H1 (cell line): ENCODE results near the gene LRRC46. TPM values are rescaled to one million over a fixed set of nuclear protein-coding genes. Genes with fewer than 3 reads are reported as not detected.

Experiments
- CTCF ChIA-PET: fragments of 300-600 bp; sonication (Branson Sonifier 250); formaldehyde crosslinking; loops from one replicate; lab custom pipeline; 2021; ENCODE audit not compliant: partially characterized antibody; lab: Charles Lee
- POLR2A ChIA-PET: fragments of 300-600 bp; sonication (Branson Sonifier 250); formaldehyde crosslinking; loops from one replicate; lab custom pipeline; 2021; ENCODE audit warnings: inconsistent platforms; ENCODE audit not compliant: partially characterized antibody; lab: Charles Lee
- DNase-seq, 2 experiments: peaks; one replicate each; pipeline versions ENCODE4 v3.0.0 to v3.0.0-alpha.2; 2010 to 2022; ENCODE audit warnings: low spot score in 2 of 2, low read depth in 1 of 2, mixed read lengths in 1 of 2
- FAIRE-seq: peaks from 2 replicates; lab custom pipeline; 2011; peaks lifted over from hg19 to GRCh38; lab: Jason Lieb, UNC
- H2AFZ ChIP-seq: 2 replicates; pipeline ENCODE4 v1.8.1; 2012; ENCODE audit warnings: low read length, inconsistent platforms
- H2AK5ac ChIP-seq: 2 replicates; pipeline ENCODE4 v1.6.1; 2013; ENCODE audit warnings: low read depth, low read length
- H2BK120ac ChIP-seq: replicated peaks from 2 replicates; pipeline ENCODE3; 2013; ENCODE audit warnings: low read depth, low read length, inconsistent platforms
- H2BK12ac ChIP-seq: 2 replicates; pipeline ENCODE4 v1.6.1; 2013; ENCODE audit warnings: low read depth, low read length
- H2BK15ac ChIP-seq: 2 replicates; pipeline ENCODE4 v1.6.1; 2013; ENCODE audit warnings: low read length
- H2BK20ac ChIP-seq: 2 replicates; pipeline ENCODE4 v1.6.1; 2013; ENCODE audit warnings: low read length
- H2BK5ac ChIP-seq: 2 replicates; pipeline ENCODE4 v1.6.1; 2013; ENCODE audit warnings: low read depth, low read length
- H3K14ac ChIP-seq: 2 replicates; pipeline ENCODE4 v1.6.1; 2013; ENCODE audit warnings: inconsistent platforms; ENCODE audit not compliant: insufficient read length
- H3K18ac ChIP-seq: 2 replicates; pipeline ENCODE4 v1.6.1; 2013; ENCODE audit warnings: low read length; ENCODE audit errors: extremely low read depth
- H3K23ac ChIP-seq: 2 replicates; pipeline ENCODE4 v1.6.1; 2013; ENCODE audit warnings: inconsistent platforms; ENCODE audit not compliant: insufficient read length
- H3K23me2 ChIP-seq: 2 replicates; pipeline ENCODE4 v1.6.1; 2013; ENCODE audit warnings: low read depth, low read length
- H3K27ac ChIP-seq: 2 replicates; pipeline ENCODE4 v1.6.1; 2011; ENCODE audit warnings: low read depth, low read length, inconsistent platforms
- H3K27me3 ChIP-seq, 4 experiments: replicated peaks in 1 of 4; 1 replicate in 1 of 4; 2 replicates in 3 of 4; pipeline versions ENCODE4 v1.6.1 to v1.8.1; 2011 to 2013; ENCODE audit warnings: low read length in 3 of 4, mild to moderate bottlenecking in 3 of 4, inconsistent platforms in 2 of 4, mixed read lengths in 2 of 4, moderate library complexity in 1 of 4; ENCODE audit not compliant: control insufficient read depth in 3 of 4, insufficient read depth in 3 of 4; ENCODE audit errors: extremely low read depth in 1 of 4
- H3K36me3 ChIP-seq, 4 experiments: 2 replicates each; pipeline versions ENCODE4 v1.6.1 to v1.8.1; 2011 to 2013; ENCODE audit warnings: mild to moderate bottlenecking in 4 of 4, low read length in 3 of 4, moderate library complexity in 2 of 4, control low read depth in 1 of 4, inconsistent platforms in 1 of 4; ENCODE audit not compliant: insufficient read depth in 4 of 4, control insufficient read depth in 2 of 4
- H3K4ac ChIP-seq: replicated peaks from 2 replicates; pipeline ENCODE3; 2013; ENCODE audit warnings: low read length, low read depth, mixed read lengths, inconsistent platforms; ENCODE audit not compliant: insufficient read length
- H3K4me1 ChIP-seq, 4 experiments: replicated peaks in 1 of 4; 1 replicate in 1 of 4; 2 replicates in 3 of 4; pipeline versions ENCODE4 v1.6.1 to v1.8.1; 2011 to 2013; ENCODE audit warnings: low read length in 3 of 4, inconsistent platforms in 2 of 4, mixed read lengths in 1 of 4; ENCODE audit not compliant: insufficient read depth in 4 of 4, control insufficient read depth in 3 of 4
- H3K4me2 ChIP-seq, 2 experiments: 2 replicates each; pipeline versions ENCODE4 v1.6.1 to v1.8.1; 2011 to 2013; ENCODE audit warnings: low read depth in 2 of 2, low read length in 2 of 2, control low read depth in 1 of 2, inconsistent platforms in 1 of 2, mild to moderate bottlenecking in 1 of 2; ENCODE audit not compliant: insufficient read depth in 1 of 2
- H3K4me3 ChIP-seq, 4 experiments: fragments of 200-600, 300-600 bp in 1 of 4; sonication (generic), shearing (Covaris generic), sonication (Bioruptor Twin) in 1 of 4; 2 replicates each; pipeline versions ENCODE4 v1.5.1 to v1.8.1; 2011 to 2016; ENCODE audit warnings: low read length in 4 of 4, low read depth in 3 of 4, control low read depth in 2 of 4, inconsistent platforms in 2 of 4, mild to moderate bottlenecking in 2 of 4, mixed read lengths in 1 of 4, moderate library complexity in 1 of 4; ENCODE audit not compliant: insufficient read depth in 2 of 4; ENCODE audit errors: extremely low read depth in 1 of 4
- H3K56ac ChIP-seq: replicated peaks from 2 replicates; pipeline ENCODE3; 2013; ENCODE audit warnings: low read depth, mild to moderate bottlenecking, mixed read lengths, low read length, inconsistent platforms; ENCODE audit not compliant: insufficient read length
- H3K79me1 ChIP-seq: 2 replicates; pipeline ENCODE4 v1.6.1; 2013; ENCODE audit warnings: low read depth, low read length, control low read depth
- H3K79me2 ChIP-seq, 2 experiments: 2 replicates each; pipeline versions ENCODE4 v1.6.1 to v1.8.1; 2012 to 2013; ENCODE audit warnings: low read length in 2 of 2, mild to moderate bottlenecking in 2 of 2, inconsistent platforms in 1 of 2; ENCODE audit not compliant: insufficient read depth in 2 of 2, control insufficient read depth in 1 of 2
- H3K9ac ChIP-seq, 4 experiments: replicated peaks in 1 of 4; 1 replicate in 1 of 4; 2 replicates in 3 of 4; pipeline versions ENCODE4 v1.6.1 to v1.8.1; 2011 to 2013; ENCODE audit warnings: low read depth in 3 of 4, low read length in 3 of 4, control low read depth in 2 of 4, mild to moderate bottlenecking in 2 of 4, moderate library complexity in 2 of 4, inconsistent platforms in 1 of 4; ENCODE audit errors: extremely low read depth in 1 of 4
- H3K9me3 ChIP-seq, 2 experiments: 2 replicates each; pipeline versions ENCODE4 v1.6.1 to v1.8.1; 2012 to 2013; ENCODE audit warnings: mild to moderate bottlenecking in 2 of 2, moderate library complexity in 2 of 2, control low read depth in 1 of 2, inconsistent platforms in 1 of 2, low read depth in 1 of 2, low read length in 1 of 2, mixed read lengths in 1 of 2; ENCODE audit not compliant: insufficient read depth in 2 of 2
- H4K20me1 ChIP-seq, 2 experiments: replicated peaks in 1 of 2; 2 replicates each; pipeline versions ENCODE3 to v1.8.1; 2011 to 2013; ENCODE audit warnings: inconsistent platforms in 2 of 2, low read length in 2 of 2, mild to moderate bottlenecking in 1 of 2; ENCODE audit not compliant: insufficient read depth in 2 of 2, control insufficient read depth in 1 of 2
- H4K5ac ChIP-seq: 2 replicates; pipeline ENCODE4 v1.6.1; 2013; ENCODE audit warnings: low read length, low read depth, mixed read lengths, inconsistent platforms; ENCODE audit not compliant: insufficient read length
- H4K8ac ChIP-seq: 2 replicates; pipeline ENCODE4 v1.8.0; 2013; ENCODE audit warnings: mild to moderate bottlenecking, moderate library complexity, low read length, inconsistent platforms; ENCODE audit not compliant: insufficient read depth; ENCODE audit errors: extremely low read depth
- H4K91ac ChIP-seq: replicated peaks from 2 replicates; pipeline ENCODE3; 2013; ENCODE audit warnings: low read length, mixed read lengths, inconsistent platforms; ENCODE audit not compliant: insufficient read length
- BRCA1 ChIP-seq: IDR thresholded peaks from 2 replicates; pipeline ENCODE4 v1.6.1; 2012; ENCODE audit warnings: low read depth, low read length, improper control_type of control experiment
- CBX5 ChIP-seq: fragments of 300-800, 300-1000 bp; sonication (generic); IDR thresholded peaks from 2 replicates; pipeline ENCODE4 v1.7.1; 2016; ENCODE audit warnings: antibody characterized with exemption, low read length, low read depth
- NANOG ChIP-seq: IDR thresholded peaks from 2 replicates; pipeline ENCODE4 v1.6.1; 2011; ENCODE audit warnings: low read length, low read depth, mild to moderate bottlenecking, inconsistent platforms; ENCODE audit not compliant: insufficient read depth, poor library complexity, severe bottlenecking
- RBBP5 ChIP-seq: IDR thresholded peaks from 2 replicates; pipeline ENCODE4 v1.7.1; 2012; ENCODE audit warnings: low read depth, mild to moderate bottlenecking, inconsistent platforms, low read length, moderate library complexity, borderline replicate concordance
- SP2 ChIP-seq: IDR thresholded peaks from 2 replicates; pipeline ENCODE4 v1.6.1; 2012; ENCODE audit warnings: mild to moderate bottlenecking, low read length, inconsistent platforms
- YY1 ChIP-seq: IDR thresholded peaks from 2 replicates; pipeline ENCODE4 v1.6.1; 2011; ENCODE audit warnings: low read depth, mild to moderate bottlenecking, low read length
- WGBS, 2 experiments: shearing (Covaris generic) in 1 of 2; methylation state at CpG; one replicate each; pipeline versions ENCODE4 v1.1.6 to v1.1.7; 2013 to 2015; ENCODE audit warnings: low lambda C conversion rate in 2 of 2, mixed read lengths in 2 of 2, inconsistent platforms in 1 of 2, low coverage in 1 of 2, missing lambda C conversion rate in 1 of 2; ENCODE audit not compliant: insufficient replicate concordance in 2 of 2, insufficient coverage in 1 of 2, insufficient read length in 1 of 2; ENCODE audit errors: extremely low coverage in 1 of 2, missing lambda C conversion rate in 1 of 2; 5-methylcytosine and 5-hydroxymethylcytosine counted together
- polyA plus RNA-seq, 7 experiments: library from polyadenylated mRNA; depleted of rRNA in 3 of 7; stranded (reverse) in 5 of 7; unstranded in 2 of 7; fragments of >200 nt in 5 of 7; fragments of 200-250 nt in 2 of 7; gene quantifications; 1 replicate in 5 of 7; 2 replicates in 1 of 7; 4 replicates in 1 of 7; pipeline versions ENCODE4 v1.2.1 to v1.2.3, GENCODE V29; 2011 to 2013; ENCODE audit warnings: missing spikeins in 2 of 7, mixed read lengths in 2 of 7
- total RNA-seq: library from RNA; stranded (reverse); fragmentation: NEBNext Ultra II Directional; extraction: Animal tissue kit (Norgen Biotek cat#: 25700); gene quantifications from 2 replicates; pipeline ENCODE4 v1.2.1, GENCODE V29; 2021
- TF ChIP-seq, protein P1 (sequence below): IDR thresholded peaks from 2 replicates; pipeline ENCODE4 v1.6.1; 2011; ENCODE audit warnings: low read length, improper control_type of control experiment

The LRRC46 gene
- total and polyA plus RNA-seq, 2 of the 8 experiments (the other 6 are each of a cell fraction or from before 2014, with no cell fraction given), result 0.18 TPM; not detected in 1

DNA sequence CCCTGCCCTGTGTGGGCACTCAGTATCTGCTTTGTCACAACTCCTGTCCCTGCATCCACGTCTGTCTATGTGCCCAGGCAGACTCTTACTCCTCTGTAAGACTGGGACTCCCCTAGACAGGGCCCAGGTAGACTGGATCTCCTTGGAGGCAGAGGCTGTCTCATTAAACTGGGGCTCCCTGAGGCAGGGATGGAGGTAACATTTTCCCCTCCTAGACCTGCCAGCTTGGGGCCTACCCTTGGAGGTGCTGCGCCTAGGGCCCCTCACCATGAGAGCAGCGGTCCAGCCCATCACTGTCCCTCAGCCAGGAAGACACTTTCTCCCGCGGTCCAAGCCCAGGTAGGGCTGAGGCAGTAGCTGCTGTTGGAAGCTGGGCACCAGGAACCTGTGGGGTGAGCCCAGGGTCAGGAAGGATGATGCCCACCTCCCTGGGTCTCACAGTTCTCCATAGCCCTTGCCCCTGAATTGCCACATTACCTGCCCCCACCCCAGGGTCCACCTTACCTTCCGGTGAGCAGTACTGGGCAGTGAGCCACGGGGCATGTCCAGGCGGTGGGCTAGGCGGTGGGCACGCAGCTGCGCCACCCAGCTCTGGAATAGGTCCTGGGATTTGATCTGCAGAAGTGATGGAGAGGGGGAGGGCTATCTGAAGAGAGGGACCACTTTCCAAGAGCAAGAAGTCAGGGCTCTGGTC, 13.3 kb upstream of the LRRC46 start:
- Histone ChIP-seq H3K23ac (no peak overlapping the region), H3K79me2 (no peaks in the 10 kb centered on the region), H2BK120ac (no peak overlapping the region), H3K14ac (no peak overlapping the region), H2AK5ac (no peak overlapping the region), H2AFZ (no peak overlapping the region), H4K8ac (no peak overlapping the region; the same call in 1 of the 2 replicates), H3K56ac (no peak overlapping the region), H3K79me1 (no peaks in the 10 kb centered on the region; the same call in 1 of the 2 replicates), H3K4ac (no peak overlapping the region), H4K91ac (no peak overlapping the region), H3K4me1 (peaks cover 0 to 12% (median 7%) of the 10 kb centered on the region in 4 experiments; a peak in 6 of 7 replicates), H4K5ac (no peak overlapping the region), H4K20me1 (peaks cover 0 to 1% of the 10 kb centered on the region in 2 experiments), H3K18ac (no peak overlapping the region), H2BK12ac (no peak overlapping the region), H3K23me2 (peaks cover 8% of the 10 kb centered on the region; the same call in 1 of the 2 replicates), H3K27ac (no peak overlapping the region), H2BK5ac (no peak overlapping the region), H3K4me2 (no peak overlapping the region), H3K9ac (no peak overlapping the region), H3K27me3 (no peaks in the 10 kb centered on the region), H3K9me3 (no peaks in the 10 kb centered on the region), H2BK15ac (no peak overlapping the region), H3K4me3 (no peak overlapping the region), H3K36me3 (no peaks in the 10 kb centered on the region; a peak in 1 of 8 replicates), H2BK20ac (no peak overlapping the region)
- WGBS, 2 experiments, result 93% methylated on average over 11 of the region's 11 CpGs; no CpG with 5 or more reads in 1 of the 2 experiments
- FAIRE-seq (no peak), DNase-seq (no peak)
- TF ChIP-seq RBBP5 (no peak), YY1 (no peak), CBX5 (no peak), BRCA1 (no peak), NANOG (no peak), SP2 (no peak)
- TF ChIP-seq, protein P1, sequence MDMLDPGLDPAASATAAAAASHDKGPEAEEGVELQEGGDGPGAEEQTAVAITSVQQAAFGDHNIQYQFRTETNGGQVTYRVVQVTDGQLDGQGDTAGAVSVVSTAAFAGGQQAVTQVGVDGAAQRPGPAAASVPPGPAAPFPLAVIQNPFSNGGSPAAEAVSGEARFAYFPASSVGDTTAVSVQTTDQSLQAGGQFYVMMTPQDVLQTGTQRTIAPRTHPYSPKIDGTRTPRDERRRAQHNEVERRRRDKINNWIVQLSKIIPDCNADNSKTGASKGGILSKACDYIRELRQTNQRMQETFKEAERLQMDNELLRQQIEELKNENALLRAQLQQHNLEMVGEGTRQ, result no peak
- ChIA-PET POLR2A (interaction anchor here (0.8 to 1.0 kb wide), 2 partner anchors 12 to 14 kb away, joined by 3 read pairs; partner anchors contain the start of genes LRRC46 and MRPL10), CTCF (interaction anchor here (0.6 to 2.5 kb wide), 2 partner anchors 23 to 1215 kb away, joined by 3 to 6 read pairs; partner anchors contain the start of gene SCRN2)
